NCI-H2196 treated with DMSO at 0.1 percent for 48 hours (cell line): ENCODE measurements around the gene DRD2.

Source experiments
- DNase-seq: peaks from one replicate; lab custom pipeline; 2025; ENCODE audit not compliant: unreplicated experiment; lab: John Stamatoyannopoulos, UW

The DRD2 gene

DNA sequence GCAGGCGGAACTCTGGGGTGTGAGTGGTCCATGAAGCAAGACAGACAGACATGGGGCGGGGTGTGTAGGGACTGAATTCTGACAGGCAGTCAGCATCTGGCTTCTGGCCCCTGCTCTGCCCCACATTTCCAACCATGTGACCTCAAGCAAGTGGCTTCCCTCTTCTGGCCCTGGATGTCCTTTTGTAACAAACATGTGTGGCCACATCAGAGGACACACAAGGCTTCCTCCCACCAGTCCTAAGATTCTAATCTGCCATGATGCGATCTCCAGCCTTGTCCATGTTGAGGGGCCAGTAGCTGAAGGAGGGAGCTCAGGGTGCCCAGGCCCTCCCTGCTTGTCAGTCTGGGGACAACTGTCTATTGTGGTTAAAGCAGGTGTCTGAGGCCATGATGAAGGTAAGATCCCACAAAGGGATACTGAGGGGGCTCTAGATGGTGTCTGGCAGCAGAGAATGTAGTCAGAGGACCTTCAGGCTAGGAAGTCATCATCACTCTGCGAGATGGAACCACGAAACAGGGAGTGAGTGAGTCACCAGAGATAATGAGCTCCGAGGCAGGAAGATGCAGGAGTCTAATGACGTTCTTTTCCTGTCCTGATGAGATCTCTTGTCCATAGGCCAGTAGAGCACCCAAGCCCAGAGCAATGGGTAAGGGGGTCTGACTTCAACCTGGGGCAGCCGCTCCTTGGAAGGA, 27.4 kb downstream of the DRD2 start:
- DNase-seq: no peak

DNA sequence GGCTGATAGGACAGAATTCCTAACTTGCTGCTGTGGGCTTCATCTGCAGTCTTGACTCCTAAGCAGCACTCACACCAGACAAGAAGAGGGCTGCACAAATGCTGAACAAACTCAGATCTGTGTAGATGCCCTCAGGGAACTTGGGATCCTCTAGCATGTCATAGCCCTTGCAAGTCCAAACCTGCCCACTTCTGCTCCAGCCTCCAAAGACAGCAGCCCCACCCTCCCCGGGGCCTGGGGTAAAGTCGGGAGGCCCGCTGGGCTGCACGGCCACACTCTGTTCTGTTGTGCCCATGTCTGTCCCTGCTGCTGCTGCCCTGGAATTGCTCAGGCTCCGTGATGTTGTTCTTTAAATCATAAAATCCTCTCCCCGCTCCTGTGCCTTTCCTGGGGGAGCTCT, 28.3 kb downstream of the DRD2 start:
- no peak for DNase-seq

DNA sequence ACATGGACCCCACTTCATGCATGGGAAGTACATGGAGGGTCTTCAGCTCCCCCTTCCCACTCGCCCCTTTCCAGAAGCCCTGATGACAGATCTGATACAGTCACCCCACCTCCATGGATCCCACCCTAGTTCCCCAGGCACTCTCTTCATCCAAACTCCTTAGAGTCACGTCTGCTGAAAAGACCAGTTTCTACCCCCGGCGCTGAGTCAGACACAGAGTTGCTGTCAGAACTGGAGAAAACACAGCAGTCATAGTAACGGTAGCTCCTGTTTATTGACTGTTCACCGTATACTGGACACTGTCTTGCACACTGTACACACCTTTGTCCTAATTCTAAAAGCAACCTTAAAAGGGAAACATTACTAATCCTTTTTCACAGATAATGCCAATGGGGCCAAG, 29.1 kb downstream of the DRD2 start:
- DNase-seq: no peak

DNA sequence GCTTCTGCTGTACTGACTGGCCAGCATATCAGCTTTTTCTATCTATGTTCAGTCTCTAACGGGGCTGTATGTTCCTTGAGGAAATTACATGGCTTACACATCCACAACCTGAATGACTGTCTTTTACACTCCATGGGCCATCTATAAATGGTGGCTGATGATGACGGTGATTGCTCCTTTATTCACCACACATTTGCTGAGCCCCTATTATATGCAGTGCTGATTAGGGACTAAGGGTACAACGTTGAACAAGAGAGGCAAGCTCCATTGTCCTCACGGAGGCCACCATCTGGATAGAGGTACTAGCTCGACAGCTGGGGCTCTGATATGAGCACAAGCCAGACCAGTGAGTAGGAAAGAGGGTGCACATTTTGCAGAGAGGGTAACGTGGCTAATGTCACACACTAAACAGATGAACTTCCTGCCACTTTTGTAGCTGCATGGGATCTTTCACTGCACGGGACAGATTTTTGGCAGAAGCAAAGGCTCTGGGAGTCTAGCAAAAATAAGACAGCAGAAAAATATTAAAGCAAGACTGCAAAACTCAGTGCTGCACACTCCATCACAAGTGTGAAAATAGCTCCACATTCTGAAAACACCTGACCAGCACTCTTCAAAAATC, 30.6 kb downstream of the DRD2 start:
- DNase-seq: no peak

DNA sequence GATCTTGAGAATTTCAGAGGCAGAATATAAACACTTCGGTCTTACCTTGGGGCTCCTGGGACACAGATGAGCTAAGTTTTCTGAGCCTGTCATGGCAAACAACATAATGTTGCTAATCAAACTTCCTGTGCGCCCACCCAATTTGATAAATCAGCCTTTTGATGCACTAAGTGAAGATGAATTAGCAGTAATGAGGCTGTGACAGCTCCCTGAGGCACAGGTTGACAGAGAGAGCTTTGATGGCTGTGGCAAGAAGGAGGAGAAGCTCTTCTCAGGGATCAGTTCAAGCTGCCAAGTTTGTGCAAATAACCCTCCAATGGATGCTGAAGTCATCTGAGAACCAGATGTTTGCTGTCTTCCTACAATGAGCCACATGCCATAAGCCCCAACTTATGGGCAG, 34.4 kb downstream of the DRD2 start:
- no peak for DNase-seq

DNA sequence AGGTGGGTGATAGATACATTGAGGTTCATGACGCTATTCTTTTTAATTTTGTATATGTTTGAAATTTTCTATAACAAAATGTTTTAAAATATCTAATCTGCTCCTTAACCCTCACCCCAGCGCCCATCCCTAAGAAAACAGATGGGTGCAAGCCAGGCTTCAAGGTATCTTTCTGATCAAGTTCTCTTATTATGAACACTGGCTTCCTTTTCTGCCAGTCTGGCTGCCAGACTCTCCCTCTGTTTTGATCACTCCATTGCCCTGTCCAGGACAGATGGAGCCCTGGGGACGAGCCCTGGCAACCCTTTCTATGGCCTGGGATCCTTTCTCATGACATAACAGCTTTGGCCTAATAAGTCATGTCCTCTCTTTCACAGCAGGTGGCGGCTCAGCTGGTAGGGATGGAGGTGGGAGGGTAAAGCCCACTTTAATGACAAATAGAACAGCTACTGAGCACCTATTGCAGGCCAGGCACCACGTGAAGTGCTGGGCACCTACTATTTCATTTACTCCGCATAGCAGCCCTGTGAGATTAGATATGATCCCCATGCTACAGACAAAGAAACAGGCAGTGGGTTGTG, 38.4 kb downstream of the DRD2 start:
- no peak for DNase-seq

DNA sequence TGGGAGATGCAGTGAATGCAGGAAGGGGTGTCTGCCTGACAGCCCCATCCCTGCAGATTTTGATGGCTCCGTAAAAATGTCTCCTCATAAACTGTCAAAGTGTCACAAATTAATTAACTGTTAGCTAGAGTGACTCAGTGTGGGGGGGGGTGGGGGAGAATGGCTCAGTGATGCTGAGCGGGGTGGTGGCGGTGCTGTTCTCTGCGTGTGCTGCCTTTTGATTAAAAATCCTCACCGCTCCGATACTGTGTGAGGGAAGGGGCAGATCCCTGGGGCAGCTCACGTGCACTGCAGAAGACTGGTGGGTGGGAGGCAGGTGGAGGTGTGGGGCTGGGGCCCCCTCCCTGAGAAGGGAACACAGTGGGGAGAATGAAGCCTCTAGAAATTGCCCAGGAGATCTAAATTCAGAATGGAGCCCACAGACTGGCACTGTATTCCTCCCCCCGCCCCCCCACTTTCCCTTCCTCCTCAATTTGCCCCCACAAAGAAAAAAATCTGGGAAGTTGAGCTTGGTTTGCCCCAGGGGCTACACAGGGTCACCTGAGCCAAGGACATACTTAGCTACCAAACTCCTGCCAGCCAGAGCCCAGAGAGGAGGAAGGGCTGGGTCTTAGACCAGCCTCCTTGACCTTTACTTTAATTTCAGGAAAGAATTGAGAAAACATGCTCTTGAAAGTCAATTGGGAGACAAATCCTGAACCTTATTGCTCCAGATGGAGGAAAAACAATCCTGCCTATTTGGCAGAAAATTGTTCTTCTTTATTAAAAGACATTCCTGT, 39.8 kb downstream of the DRD2 start:
- no peak for DNase-seq

DNA sequence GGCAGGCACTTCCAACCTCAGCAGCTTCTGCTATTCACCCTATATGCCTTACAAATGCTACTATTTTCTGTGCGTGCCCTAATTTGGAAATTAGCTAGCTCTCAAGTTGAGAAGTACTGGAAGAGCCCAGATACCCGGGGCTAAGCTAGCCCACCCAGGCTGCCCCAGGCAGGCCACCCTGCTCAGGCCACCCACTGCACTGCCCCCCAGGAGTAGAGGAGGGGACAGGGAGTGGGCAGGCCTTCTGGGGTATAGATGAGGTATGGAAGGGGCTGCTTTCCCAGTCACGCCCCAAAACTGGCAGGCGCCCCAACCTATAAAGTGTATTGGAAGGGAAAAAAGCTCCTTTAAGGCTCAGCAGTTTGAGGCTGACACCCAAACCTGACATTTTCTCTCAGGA, 43.5 kb downstream of the DRD2 start:
- DNase-seq: no peak

DNA sequence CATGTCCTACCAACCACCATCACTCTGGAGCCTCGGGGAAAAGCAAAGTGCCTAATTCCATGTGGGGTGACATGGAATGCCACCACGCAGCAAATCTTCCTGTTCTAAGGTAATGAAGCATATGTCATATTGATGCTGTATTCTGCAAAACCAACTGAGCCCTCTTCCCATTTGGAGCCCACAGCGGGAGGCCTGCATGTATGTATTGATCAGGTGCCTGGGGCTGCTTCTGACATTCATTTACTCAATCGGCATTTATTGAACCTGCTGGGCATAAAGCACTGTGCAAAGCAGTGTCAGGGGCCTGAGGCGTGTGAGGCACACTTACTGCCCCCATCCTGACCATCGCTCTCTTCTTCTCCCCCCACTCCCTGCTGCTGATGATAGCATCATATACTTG, 48.5 kb downstream of the DRD2 start:
- DNase-seq: no peak

DNA sequence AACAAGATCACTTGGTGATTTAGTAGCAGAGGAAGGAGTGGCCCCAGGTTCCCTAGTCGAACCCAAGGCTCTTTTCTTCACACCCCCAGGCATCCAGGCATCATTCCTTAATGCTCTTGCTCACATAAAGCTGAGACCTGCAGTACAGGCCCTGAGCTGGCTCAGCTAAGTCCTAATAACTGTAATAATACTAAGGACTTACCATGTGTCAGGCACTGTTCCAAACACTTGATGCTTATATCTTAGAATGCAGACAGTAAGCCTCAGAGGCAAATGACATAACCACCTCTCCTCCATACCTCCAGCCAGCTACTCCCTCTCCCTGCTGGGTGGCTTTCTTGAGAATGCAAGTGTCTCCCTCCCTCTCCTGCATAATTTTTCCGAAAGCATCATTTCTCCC, 54.4 kb downstream of the DRD2 start:
- DNase-seq: no peak

DNA sequence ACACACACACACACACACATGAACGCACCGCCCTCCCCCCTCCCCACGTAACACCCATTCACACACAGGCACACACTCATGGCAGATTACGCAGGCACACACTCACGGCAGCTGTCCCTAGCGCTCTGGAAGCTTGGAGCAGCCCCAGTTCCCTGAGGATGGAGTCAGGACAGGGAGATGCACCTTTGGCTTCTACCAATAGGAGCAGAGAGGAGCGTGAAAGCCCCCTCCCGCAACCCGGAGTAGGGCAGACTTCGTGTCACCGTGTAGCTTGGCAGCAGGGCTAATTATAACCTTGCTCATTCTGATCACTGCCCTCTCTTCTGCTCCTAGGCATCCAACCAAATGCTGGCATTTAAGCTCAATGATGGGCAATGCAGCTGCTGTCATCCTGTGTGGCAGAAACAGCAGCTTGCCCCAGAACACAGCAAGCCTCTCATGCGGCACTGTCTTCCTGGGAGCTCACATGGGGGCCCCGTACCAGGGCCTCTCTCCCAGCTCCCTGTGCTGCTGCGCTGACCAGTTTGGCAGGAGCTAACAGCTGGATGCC, 55.7 kb downstream of the DRD2 start:
- DNase-seq: no peak

DNA sequence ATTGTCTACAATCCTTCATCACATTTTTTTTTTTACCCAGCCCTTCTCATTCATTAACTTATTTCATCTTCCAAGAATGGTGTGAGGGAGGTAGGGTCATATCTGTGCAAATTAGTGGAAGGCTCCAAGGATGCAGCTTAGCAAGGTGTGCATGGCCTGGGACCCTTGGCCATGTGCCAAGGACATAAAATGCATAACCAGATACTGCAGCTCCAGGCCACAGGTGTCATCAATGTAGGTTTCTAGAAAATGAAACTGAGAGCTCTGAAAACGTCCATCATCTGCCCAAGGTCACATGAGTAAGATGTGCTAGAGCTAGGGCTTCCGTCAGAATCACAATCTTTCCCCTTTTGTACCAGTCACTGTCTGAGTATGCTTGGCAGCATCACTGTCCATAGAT, 57.8 kb downstream of the DRD2 start:
- DNase-seq: no peak

DNA sequence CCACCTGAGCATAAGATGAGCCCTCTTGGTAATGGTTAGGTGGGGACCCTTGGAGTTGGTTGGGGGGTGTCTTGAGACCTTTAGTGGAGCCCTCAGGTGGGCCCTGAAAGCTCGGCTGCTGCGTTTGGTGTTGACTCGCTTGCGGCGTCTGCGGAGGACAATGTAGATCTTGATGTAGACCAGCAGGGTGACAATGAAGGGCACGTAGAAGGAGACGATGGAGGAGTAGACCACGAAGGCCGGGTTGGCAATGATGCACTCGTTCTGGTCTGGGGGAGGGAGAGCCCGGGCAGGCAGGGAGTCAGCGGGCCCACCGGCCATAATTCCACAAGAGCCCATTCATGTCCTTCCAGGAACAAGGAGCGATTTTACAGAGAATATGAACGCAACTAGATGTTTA, 59.9 kb downstream of the DRD2 start:
- DNase-seq: no peak

DNA sequence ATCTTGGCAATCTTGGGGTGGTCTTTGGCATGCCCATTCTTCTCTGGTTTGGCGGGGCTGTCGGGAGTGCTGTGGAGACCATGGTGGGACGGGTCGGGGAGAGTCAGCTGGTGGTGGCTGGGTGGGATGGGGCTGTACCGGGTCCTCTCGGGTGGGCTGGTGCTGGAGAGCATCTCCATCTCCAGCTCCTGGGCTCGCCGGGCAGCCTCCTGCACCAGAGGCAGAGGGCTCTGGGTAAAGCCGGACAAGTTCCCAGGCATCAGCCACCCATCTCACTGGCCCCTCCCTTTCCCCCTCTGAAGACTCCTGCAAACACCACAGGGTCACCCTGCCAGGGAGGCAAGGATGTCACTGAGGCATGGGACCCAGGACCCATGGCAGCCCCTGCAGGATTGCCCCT, 62.5 kb downstream of the DRD2 start:
- DNase-seq: no peak

DNA sequence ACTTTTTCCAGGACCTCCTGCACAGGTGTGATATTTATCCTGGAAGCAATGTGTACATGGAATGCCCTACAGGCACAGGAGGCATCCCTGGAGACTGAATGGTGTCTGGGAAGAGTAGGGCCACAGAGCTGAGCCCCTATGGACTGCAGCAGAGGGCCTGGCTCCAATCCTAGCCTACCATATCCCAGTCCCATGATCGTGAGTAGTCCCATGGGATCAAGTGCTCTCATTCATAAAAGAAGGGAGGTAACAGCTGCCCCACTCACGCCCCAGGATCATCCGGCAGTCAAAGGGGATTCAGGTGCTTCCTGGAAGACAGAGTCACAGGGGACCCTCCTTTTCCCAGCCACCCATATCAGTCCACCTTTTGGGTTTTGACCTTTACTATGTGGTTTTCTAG, 63.7 kb downstream of the DRD2 start:
- DNase-seq: no peak

DNA sequence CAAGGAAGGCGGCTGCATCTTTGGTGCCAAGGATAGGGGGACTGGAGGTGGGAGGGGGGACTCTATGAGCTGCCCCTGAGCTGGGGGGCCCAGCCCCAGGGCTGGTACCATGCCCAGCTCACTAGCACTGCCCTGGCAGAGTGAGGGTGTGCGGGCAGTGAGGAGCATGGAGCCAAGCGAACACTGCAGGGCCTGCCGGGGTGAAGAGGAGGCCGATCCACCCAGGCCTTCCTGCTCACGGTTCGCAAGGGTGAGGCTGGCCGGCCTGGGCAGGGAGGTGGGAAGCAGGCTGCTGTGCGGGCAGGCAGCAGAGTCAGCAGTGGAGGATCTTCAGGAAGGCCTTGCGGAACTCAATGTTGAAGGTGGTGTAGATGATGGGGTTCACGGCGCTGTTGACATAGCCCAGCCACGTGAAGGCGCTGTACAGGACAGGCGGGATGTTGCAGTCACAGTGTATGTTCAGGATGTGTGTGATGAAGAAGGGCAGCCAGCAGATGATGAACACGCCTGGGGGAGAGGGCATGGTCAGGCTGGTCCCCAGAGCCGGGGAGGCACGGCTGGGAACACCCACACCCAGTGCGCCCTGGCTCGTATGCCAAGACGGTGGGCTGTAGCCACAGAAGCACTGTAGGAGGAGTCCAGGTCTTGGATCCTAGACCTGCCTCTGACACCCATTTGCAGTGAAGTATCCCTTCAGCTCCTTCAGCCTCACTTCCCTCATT, 64.6 kb downstream of the DRD2 start:
- DNase-seq: no peak

DNA sequence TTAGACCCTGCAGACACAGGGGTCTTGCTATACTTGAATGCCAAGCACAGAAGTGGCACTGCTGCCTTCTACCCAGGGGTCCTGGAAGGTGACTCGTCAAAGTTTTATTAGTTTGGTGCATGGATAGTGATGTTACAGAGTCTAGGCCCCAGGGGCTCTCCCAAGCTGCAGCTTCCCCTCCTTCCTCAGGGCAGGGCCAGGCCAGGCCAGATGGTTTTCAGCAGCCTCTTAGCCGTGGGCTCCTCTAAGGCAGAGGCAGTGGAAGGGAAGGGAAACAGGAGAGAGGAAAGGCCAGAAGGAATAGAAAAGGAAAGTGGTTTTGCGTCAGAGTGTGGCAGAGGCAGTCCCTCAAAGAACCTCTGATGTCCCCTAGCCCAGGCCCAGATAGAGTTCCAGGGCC, 65.7 kb downstream of the DRD2 start:
- DNase-seq: no peak

DNA sequence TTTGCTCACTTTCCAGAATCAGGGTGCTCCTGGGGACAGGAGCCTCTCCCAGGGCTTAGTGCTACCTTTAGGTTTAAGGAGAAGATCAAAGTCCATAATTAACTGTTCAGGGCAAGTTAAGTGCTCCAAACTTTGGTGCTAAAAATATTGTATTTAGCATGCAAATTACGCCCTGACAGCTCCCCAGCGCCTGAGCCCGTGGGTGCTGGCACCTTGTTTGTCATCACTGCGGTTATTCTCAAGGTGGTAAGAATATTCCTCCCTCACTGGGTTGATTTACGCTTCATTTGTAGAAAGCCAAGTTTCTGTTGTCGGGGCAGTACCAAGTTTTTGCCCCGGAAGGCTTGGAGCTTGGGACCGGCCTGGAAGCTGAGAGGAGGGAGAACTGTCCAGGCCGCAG, 66.3 kb downstream of the DRD2 start:
- no peak for DNase-seq

DNA sequence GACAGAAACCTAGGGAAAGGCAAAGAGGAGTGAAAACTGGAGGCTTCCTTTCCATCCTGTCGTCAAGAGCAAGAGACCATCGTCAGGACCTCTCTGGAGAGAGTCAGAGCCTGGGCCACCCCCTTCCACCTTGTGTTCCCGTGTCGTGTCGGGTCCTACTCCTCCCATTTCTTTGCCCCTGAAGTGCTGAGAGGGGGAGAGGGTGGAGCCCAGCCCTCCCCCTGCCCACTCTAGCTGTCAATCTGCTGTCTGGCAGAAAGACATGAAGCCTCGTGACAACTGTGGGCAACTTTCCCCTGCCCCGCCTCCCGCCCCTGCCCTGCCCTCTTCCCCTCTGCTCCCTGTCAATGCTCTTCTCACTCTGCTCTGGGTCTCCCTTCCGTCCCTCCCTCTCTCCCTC, 67.0 kb downstream of the DRD2 start:
- no peak for DNase-seq

DNA sequence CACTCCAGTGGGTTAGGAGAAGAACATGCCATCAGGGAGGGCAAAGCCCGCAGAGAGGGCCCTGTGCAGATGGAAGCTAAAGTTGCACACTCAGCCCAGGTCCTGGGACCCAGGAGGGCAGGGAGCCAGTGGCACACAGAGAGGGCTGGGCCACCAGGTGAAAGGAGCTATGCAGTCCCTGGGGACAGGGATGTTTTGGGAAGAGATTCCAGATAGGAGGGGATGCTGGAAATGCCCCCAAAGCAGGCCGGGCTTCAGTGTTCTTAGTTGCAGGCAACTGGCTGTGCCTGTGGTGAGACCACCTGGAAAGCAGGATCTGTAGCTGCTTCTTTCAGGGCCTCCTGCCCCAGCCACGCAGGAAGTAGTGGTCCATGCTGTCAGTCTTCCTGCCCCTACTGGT, 68.0 kb downstream of the DRD2 start:
- DNase-seq: no peak
